ENCODE results near the gene RNF40. TPM values are rescaled to one million over a fixed set of nuclear protein-coding genes. Genes with fewer than 3 reads are reported as not detected.

The RNF40 gene
- polyA plus RNA-seq, 1 donor from 2014 or later, result 85.2 TPM

GRCh38 chr16:30722443-30722842 lies 39.7 kb upstream of the RNF40 start:
- H3K4me2 ChIP-seq (ENCODE audit: low read length), result no peak overlapping the region
- no peak overlapping the region for H3K4me3 ChIP-seq (ENCODE audit: low read length)
- TF ChIP-seq EP300 (conservative IDR thresholded peaks at IDR 0.05; ENCODE audit: poor library complexity, severe bottlenecking) (no peak), RAD21 (conservative IDR thresholded peaks at IDR 0.05) (no peak), EZH2 (IDR thresholded peaks at IDR 0.05; ENCODE audit: borderline replicate concordance, insufficient read depth, low read length, poor library complexity, severe bottlenecking) (no peak), POLR2AphosphoS5 (IDR thresholded peaks at IDR 0.05) (no peak), REST (IDR thresholded peaks at IDR 0.05; ENCODE audit: borderline replicate concordance) (no peak), SMC3 (conservative IDR thresholded peaks at IDR 0.05; ENCODE audit: poor library complexity) (no peak), TAF1 (IDR thresholded peaks at IDR 0.05; ENCODE audit: low read depth) (no peak), MXI1 (conservative IDR thresholded peaks at IDR 0.05; ENCODE audit: poor library complexity, severe bottlenecking) (no peak), CTCF (IDR thresholded peaks at IDR 0.05; ENCODE audit: poor library complexity, severe bottlenecking) (no peak)
- H2AFZ ChIP-seq (ENCODE audit: low read depth, low read length), result no peak overlapping the region
- H3K79me2 ChIP-seq (replicated peaks; ENCODE audit: insufficient read depth, low read length), result no peaks in the 10 kb centered on the region
- H4K20me1 ChIP-seq (ENCODE audit: insufficient read depth), result no peaks in the 10 kb centered on the region
- no peak overlapping the region for H3K9ac ChIP-seq (ENCODE audit: low read length)
- H3F3A ChIP-seq (ENCODE audit: insufficient read depth, low read length, poor library complexity, severe bottlenecking), result no peaks in the 10 kb centered on the region
- no peak overlapping the region for H3K27ac ChIP-seq (ENCODE audit: low read length)
- H3K27me3 ChIP-seq (ENCODE audit: insufficient read depth, low read depth, low read length), result no peaks in the 10 kb centered on the region
- no peaks in the 10 kb centered on the region for H3K9me2 ChIP-seq (ENCODE audit: insufficient read depth, low read length)
- no peaks in the 10 kb centered on the region for H3K36me3 ChIP-seq (ENCODE audit: insufficient read depth, low read length)
- H3K9me3 ChIP-seq (ENCODE audit: low read length), result no peaks in the 10 kb centered on the region

DNA sequence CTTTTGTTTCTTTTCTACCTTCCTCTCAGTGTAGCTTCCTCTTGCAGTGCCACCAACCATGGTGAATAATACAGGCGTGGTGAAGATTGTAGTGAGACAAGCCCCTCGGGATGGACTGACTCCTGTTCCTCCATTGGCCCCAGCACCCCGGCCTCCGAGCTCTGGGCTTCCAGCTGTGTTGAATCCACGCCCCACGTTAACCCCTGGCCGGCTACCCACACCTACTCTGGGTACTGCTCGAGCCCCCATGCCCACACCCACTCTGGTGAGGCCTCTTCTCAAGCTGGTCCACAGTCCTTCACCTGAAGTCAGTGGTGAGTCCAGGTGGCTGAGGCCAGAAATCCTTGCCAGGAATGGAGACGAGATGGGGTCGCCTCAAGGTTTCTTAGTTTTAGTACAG lies 39.2 kb upstream of the RNF40 start:
- no peaks in the 10 kb centered on the region for H3K9me2 ChIP-seq (ENCODE audit: insufficient read depth, low read length)
- no peaks in the 10 kb centered on the region for H3F3A ChIP-seq (ENCODE audit: insufficient read depth, low read length, poor library complexity, severe bottlenecking)
- H3K9ac ChIP-seq (ENCODE audit: low read length), result no peak overlapping the region
- H3K27ac ChIP-seq (ENCODE audit: low read length), result no peak overlapping the region
- H3K4me3 ChIP-seq (ENCODE audit: low read length), result no peak overlapping the region
- no peaks in the 10 kb centered on the region for H3K79me2 ChIP-seq (replicated peaks; ENCODE audit: insufficient read depth, low read length)
- no peaks in the 10 kb centered on the region for H3K9me3 ChIP-seq (ENCODE audit: low read length)
- H2AFZ ChIP-seq (ENCODE audit: low read depth, low read length), result no peak overlapping the region
- no peaks in the 10 kb centered on the region for H3K27me3 ChIP-seq (ENCODE audit: insufficient read depth, low read depth, low read length)
- TF ChIP-seq SMC3 (conservative IDR thresholded peaks at IDR 0.05; ENCODE audit: poor library complexity), result no peak
- no peak for TF ChIP-seq POLR2AphosphoS5 (IDR thresholded peaks at IDR 0.05)
- no peak for TF ChIP-seq EP300 (conservative IDR thresholded peaks at IDR 0.05; ENCODE audit: poor library complexity, severe bottlenecking)
- TF ChIP-seq RAD21 (conservative IDR thresholded peaks at IDR 0.05), result no peak
- no peak for TF ChIP-seq REST (IDR thresholded peaks at IDR 0.05; ENCODE audit: borderline replicate concordance)
- TF ChIP-seq EZH2 (IDR thresholded peaks at IDR 0.05; ENCODE audit: borderline replicate concordance, insufficient read depth, low read length, poor library complexity, severe bottlenecking), result no peak
- no peak for TF ChIP-seq MXI1 (conservative IDR thresholded peaks at IDR 0.05; ENCODE audit: poor library complexity, severe bottlenecking)
- TF ChIP-seq CTCF (IDR thresholded peaks at IDR 0.05; ENCODE audit: poor library complexity, severe bottlenecking), result no peak
- TF ChIP-seq TAF1 (IDR thresholded peaks at IDR 0.05; ENCODE audit: low read depth), result no peak
- H3K4me2 ChIP-seq (ENCODE audit: low read length), result no peak overlapping the region
- H3K36me3 ChIP-seq (ENCODE audit: insufficient read depth, low read length), result no peaks in the 10 kb centered on the region
- H4K20me1 ChIP-seq (ENCODE audit: insufficient read depth), result no peaks in the 10 kb centered on the region
